HL-60/S4 (cell line): Measurements from ENCODE around the gene BATF3.
"Not testable (repeated sequence)": the region's sequence is repeated elsewhere in the genome, so short reads cannot be mapped to it uniquely, and the experiment has no call there.

Experiments used
- in situ Hi-C: fragments of 300-500 bp; cut with MboI; formaldehyde crosslinking; loops from 2 replicates; pipeline ENCODE4 v1.14.3; 2022; ENCODE audit warnings: low sequenced_read_pairs

The BATF3 gene, protein sequence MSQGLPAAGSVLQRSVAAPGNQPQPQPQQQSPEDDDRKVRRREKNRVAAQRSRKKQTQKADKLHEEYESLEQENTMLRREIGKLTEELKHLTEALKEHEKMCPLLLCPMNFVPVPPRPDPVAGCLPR

DNA sequence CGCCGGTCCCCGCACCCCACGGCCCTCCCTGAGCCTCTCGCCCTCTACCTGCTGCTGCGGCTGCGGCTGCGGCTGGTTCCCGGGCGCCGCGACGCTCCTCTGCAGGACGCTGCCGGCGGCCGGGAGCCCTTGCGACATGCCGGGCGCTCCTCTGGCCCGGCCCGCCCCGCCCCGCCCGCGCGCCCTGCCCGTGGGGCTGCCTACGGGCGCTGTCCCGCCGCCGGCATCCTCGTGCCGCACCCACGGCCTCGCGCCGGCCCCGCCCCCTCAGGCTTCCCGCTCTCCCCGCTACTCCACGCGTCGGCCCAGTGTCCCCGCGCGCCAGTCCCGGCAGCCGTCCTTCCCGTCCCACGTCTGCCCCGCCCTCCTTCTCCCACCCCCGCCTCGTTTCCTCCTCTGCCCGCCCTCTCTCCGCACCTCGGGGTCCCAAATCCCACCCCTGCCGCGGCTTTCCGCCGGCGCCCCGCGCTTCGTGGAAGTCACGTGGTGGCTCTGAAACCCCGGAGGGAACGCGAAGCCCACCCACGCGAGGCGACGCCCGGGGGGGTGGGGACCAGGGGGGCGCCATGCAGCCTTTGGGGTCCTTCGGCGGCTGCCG is at the start of gene BATF3:
BATF3 (minus strand) TSS at position 216 of the 598 bp plus-strand sequence; CDS start at position 138, 78 bp downstream.
- in situ Hi-C loops = no loop called here

DNA sequence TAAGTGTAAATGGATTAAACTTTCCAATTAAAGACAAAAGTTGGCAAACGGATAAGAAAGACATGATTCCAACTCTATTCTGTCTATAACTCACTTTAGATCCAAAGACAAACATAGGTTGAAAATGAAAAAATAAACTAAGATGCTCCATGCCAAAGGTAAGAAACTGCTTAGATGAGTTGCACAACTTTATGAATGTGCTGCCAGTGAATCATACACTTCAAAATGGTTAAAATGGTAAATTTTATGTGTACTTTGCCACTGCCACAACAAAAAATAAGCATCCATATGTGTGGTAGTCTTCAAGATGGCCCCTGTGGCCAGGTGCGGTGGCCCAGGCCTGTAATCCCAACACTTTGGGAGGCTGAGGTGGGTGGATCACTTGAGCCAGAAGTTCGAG is 46.9 kb upstream of the BATF3 start:
- in situ Hi-C loops = no loop called here

DNA sequence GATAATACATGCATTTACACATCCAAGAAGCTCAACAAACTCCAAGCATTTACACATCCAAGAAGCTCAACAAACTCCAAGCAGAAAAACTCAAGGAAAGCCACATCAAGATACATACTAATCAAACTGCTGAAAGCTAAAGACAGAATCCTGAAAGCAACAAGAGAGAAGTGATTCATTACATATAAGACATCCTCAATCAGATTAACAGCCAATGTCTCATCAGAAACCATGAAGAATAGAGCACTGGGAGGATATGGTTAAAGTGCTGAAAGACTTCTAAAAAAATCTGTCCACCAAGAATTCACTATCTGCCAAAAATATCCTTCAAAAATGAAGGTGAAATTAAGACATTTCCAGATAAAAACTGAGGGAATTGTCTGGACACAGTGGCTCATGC is 45.7 kb upstream of the BATF3 start:
- in situ Hi-C loops = no loop called here

DNA sequence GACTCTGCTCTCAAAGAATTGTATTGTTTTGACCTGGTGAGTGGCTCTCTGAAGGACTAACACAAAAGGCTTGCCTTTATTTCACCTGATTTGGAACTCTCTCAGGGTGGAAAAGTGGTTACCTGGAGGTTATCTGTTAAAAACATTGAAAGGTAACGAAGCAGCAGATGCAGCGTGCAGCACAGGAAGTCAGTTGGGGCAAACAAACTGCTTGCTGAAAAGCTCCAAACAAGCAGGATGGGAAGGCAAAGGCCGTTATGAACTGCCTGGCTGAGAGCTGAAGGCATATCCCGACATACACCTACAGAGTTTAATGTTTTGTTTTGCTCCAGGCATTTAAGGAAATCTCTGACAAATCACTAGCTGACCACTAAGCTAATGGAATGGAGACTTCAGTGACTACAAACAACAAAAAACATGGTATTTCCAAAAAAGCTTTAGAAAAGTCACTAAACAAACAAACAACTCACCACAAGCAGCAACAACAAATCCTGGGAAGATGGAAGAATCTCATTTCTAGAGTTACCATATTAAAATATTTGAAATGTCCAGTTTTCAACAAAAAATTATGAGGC is 44.3 kb upstream of the BATF3 start:
- in situ Hi-C loops = no loop called here

DNA sequence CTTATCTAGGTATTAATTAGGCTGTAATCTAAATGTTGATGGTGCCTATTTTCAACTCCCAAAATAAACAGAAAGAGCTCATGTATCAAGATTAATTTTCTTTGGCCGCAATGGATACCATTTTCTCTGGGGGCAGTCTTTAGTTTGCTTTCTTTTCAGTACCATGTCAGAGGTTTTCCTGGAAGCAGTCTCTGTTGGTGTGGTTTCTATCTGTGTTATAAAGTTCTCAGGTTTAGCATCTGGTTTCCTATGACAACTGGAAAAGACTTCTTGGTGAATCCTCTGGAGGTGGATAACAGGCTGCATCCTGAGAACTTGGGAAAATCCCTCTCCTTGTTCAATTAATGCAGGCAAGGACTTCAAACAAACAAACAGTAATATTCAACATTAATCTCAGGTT is 38.7 kb upstream of the BATF3 start:
- in situ Hi-C loops = no loop called here

DNA sequence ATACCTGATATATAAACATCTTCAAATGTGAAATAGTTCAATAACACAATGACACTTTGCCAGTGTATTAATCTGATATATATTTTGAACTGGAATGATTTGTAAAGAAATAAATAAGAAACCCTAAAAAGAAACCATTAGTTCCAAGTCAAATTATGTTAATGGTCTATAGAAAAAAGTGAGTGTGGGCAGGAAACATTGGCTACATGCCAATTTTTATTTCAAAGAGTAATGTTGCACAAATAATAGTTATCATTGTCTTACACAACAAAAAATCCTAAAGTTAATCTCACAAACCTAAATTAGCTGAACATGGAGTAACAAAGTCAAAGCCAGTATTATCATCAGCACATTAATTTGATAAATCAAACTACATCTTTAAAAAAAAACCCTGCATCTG is 37.9 kb upstream of the BATF3 start:
- in situ Hi-C loops = no loop called here

DNA sequence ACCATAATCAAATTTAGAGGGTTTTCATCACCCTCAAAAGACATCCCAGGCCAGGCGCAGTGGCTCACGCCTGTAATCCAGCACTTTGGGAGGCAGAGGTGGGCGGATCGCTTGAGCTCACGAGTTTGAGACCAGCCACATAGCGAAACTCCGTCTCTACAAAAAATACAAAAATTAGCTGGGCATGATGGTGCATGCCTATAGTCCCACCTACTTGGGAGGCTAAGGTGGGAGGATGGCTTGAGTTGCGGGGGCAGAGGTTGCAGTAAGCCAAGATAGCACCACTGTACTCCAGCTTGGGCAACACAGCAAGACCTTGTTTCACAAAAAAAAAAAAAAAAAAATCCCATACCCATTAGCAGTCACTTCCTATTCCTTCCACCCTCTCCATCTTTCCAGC is 33.5 kb upstream of the BATF3 start:
- in situ Hi-C loops = no loop called here

DNA sequence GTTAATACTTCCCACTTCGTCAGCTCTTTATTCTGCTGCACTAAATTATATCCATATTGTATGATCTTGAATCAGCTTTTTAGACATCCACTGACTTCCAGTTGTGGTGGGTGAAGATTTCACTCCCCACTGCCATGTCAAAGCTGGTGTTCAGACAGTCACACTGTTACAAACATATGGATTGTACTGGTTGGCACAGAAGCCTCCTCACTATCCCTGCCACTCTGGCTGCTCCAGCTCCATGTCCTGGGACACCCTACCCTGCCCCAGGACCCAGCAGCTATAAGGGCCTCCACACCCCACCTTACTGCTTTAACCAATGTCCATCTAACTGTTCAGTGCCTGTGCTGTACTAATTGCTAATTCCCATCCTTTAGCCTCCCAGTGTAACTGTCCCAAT is 32.0 kb upstream of the BATF3 start:
- in situ Hi-C loops = no loop called here

DNA sequence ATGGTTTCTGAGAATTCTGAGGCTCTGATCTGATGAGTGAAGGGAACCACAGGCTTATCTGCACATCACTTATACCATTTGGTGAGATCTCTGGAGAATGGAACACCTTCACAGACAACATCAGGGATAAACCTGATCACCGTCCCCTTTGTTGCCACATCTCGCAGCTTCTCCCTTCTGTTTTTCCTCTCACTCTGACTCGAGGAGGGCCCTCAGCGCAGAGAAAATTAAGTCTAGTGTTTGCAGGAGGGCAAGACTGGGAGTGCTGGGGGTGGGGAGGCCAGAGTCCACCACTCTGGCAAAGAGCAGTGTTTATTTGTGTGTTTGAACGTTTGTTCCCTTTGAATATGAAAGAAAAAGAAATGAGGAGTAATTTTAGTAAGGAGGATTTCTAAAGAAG is 29.0 kb upstream of the BATF3 start:
- in situ Hi-C loops = no loop called here

DNA sequence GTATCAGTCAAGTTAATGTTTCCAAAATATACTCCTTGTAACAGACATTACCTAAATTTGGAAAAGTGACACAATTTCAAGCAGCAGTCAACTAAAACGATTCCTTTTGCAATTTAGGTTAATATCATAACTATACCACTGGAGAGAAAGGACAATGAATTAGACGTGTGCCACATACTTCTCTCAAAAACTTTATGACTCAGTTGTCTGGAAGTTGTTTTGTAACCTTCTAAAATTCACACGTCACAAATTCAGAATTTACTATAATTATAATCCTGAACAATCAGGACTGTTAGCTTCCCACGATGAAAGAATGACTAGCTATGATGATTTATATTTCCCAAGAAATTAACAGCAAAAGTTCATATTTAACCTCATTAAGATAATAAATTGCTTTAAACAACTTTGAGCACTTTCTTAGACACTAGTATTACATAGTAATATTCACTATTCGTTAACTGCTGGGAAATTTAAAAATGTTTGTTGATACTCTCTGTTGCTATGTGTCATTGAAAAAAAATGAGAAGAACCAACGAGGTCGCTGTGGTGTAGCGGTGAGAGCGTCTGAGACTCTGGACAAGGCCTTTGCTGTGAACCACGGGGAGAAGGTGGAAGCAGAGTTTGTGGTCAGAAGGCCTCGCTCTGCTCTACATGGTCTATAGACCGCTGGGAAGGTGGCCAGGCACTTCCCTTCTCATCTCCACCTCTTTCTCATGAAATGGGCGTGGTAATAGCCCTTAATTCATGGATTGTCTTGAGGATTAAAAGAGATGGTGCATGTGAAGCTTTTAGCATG is 27.9 kb upstream of the BATF3 start:
- in situ Hi-C loops = no loop called here

DNA sequence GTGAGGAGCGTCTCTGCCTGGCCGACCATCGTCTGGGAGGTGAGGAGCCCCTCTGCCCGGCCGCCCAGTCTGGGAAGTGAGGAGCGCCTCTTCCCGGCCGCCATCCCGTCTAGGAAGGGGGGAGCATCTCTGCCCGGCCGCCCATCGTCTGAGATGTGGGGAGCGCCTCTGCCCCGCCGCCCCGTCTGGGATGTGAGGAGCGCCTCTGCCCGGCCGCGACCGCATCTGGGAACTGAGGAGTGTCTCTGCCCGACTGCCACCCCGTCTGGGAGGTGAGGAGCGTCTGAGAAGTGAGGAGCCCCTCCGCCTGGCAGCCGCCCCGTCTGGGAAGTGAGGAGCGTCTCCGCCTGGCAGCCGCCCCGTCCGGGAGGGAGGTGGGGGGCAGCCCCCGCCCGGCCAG is 25.0 kb upstream of the BATF3 start:
- in situ Hi-C loops = not testable (repeated sequence)

DNA sequence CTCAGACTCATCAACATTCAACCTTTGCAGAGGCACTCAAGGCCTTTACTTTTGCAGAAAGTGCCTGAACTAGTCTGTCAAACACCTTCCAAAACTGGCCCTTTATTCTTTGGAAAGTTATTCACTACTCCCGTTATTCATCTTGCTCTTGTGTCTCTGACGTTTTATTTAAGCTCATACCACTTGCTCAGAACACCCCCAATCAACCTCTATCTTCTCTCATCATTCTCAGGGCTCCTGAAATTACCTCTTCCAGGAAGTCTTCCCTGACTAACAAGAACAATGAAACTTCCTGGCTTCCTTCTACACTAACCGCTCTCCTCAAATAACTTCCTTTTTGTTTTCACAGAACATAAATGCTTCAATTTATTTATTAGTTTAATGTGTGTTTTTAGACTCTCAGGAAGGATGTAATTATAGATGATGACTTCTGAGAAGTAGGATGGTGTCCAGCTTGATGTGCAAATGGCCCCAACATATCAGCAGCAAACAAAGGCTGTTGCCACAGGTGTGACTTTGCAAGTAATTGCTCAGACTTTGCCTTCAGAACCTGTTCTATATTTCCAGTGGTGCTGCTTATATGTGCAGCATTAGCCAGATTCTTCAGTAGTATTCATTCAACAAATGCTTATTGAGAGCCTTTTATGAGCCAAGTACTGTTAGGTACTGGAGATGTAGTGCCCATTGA is 22.8 kb upstream of the BATF3 start:
- in situ Hi-C loops = no loop called here

DNA sequence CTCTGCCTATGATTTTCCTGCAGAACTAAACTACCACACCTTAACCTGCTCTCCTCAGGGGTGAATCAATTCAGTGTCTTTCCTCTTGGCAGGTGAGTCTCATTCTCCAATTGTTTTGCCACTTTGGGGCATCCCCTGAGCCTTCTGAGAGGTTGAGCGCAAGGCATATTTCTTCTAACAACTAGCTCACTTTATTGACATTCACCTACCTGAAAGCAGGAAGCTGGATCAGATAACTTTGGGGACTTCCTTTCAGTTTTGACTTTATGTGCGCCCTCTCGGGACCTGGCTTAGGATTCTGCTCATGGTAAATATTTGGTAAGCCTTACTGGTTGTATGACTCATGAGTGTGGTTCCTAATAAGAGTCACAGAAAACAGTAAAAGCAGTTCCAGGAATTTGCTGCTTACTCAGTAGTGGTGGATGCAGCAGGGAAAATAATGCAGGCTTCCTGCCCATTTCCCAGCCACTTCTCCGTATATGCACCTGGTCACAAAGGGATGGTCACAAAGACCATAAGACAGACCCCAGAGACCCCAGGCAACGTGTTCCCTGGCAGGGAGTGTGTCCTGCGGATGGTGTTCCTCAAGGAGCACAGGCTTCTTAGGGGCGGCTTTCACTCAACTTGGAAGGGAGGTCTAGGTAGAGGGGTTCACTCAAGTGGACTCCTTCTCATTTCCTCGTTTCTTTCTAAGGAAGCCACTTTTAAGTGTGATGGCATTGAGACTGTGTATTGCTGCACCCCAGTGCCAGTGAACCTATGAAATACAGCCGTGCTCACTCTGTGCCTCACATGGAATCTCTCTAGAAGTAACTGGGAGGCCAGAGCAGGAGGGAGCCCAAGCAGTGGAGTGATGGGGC is 22.0 kb upstream of the BATF3 start:
- in situ Hi-C loops = no loop called here

DNA sequence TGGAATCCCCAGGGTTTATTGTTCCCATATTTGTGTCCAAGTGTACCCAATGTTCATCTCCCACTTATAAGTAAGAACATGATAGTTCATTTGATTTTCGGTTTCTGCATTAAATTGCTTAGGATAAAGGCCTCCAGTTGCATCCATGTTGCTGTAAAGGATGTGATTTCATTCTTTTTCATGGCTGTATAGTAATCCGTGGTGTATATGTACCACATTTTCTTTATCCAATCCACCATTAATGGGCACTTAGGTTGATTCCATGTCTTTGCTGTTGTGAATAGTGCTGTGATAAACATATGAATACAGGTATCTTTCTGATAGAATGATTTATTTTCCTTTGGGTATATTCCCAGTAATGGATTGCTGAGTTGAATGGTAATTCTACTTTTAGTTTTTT is 20.0 kb upstream of the BATF3 start:
- in situ Hi-C loops = no loop called here

DNA sequence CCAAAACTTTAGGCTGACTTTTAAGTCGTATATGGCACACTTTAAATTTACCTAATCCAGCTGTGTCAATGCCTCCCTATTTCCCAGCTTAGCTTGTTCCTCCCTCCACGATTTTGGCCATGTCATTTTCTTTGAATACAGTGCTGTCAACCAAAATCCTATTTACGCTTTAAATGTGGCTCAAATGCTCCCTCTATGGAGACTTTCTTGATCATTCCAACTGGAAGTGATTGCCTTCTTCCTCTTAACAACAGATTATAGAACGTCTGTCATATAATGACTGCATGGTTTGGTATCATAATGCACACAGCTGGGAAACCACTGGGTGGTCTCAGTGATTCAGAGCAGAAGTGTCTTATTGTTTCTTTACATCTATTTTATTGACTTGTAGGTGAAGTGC is 18.9 kb upstream of the BATF3 start:
- in situ Hi-C loops = no loop called here

DNA sequence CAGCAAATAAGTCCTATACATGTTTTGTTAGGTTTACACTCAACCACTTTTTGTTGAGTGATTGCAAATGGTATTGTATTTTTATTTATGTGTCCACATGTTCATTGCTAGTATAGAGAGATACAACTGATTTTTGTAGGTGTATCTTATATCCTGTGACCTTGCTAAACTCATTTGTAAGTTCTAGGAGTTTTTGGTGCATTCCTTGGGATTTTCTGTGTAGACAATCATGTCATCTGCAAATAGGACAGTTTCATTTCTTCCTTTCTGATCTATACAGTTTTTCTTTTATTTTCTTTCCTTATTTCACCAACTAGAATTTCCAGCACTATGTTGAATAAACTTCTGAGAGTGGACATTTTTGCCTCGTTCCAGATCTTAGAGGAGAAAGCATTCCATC is 16.5 kb upstream of the BATF3 start:
- in situ Hi-C loops = no loop called here

DNA sequence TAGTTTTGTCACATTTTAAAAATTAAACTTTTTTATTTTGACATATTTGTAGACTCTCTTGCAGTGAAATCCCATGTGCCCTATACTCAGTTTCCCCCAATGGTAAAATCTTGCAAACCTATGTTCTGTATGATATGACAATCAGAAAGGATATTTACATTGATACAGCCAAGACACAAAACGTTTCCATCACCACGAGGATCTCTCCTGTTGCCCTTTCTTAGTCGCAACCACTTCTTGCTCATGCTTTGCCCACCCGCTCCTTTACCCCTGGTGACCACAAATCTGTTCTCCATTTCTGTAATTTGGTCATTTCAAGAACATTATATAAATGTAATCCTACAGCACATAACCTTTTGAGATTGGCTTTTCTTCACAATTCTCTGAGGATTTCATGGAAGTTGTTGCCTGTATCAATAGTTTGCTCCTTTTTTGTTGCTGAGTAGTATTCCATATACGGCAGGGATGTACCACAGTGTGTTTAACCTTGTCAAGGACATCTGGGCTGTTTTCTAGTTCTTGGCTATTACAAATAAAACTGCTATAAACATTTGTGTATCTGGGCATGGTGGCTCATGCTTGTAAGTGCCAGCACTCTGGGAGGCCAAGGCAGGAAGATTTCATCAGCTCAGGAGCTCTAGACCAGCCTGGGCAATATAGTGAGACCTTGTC is 14.0 kb upstream of the BATF3 start:
- in situ Hi-C loops = no loop called here

DNA sequence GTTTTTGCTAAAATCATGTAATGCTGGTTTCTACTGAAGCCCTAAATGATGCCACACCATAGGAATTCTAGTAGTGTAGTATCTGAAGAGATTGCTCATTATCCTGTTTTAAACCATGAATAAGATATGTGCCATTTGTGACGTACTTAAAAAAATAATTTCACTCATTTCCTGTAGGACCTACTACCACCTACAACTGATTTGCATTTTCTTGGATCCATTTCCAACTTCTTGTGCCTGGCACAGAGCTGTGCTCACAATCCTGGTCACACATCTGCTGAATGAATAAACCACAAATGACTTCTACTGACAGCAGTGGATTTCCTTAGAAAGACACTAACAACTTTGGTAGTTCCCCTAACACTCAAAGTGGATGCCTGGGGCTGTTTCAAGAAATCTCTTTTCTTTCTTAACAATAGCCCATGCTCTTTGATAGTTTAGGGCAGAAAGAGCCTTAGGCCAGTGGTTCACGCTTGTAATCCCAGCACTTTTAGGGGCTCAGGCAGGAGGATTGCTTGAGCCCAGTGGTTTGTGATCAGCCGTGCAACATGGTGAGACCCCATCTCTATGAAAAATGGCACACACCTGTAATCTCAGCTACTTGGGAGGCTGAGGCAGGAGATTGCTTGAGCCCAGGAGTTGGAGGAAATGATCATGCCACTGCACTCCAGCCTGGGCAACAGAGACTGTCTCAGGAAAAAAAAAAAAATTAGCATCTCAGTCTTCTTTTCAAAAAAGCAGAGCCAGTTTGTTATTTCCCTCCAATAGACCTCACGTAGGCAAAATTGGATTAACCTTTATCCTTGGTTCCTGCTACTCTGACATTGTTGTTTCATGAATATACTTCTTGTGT is 13.0 kb upstream of the BATF3 start:
- in situ Hi-C loops = no loop called here

DNA sequence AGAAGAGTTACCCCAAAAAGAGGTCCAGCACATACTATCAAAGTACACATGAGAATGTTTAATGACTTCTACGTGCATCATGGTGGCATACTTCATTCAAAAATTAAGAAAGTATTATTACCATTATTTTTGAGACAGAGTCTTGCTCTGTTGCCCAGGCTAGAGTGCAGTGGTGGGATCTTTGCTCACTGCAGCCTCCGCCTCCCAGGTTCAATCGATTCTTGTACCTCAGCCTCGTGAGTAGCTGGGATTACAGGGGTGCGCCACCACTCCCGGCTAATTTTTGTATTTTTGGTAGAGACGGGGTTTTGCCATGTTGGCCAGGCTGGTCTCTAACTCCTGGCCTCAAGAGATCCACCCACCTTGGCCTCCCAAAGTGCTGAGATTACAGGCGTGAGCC is 12.3 kb upstream of the BATF3 start:
- in situ Hi-C loops = not testable (repeated sequence)
